Activated CD8-positive, alpha-beta T cell treated with anti-CD3 and anti-CD28 coated beads for 36 hours (primary cell): ENCODE results near the gene HDAC10. TPM values are rescaled to one million over a fixed set of nuclear protein-coding genes. Genes with fewer than 3 reads are reported as not detected.

ENCODE experiments used
- ATAC-seq: fragments of 200-7000 bp; cut with Tn5 transposase; one replicate; pipeline ENCODE4 v1.10.0; 2021; ENCODE audit warnings: mild to moderate bottlenecking, moderate library complexity
- CTCF ChIA-PET: fragments of 350-600 bp; sonication (Branson Sonifier 250); formaldehyde crosslinking; loops from one replicate; lab custom pipeline; 2021; ENCODE audit warnings: antibody characterized with exemption; lab: Charles Lee
- POLR2A ChIA-PET: fragments of 350-600 bp; sonication (Branson Sonifier 250); formaldehyde crosslinking; loops from one replicate; lab custom pipeline; 2021; ENCODE audit warnings: antibody characterized with exemption; lab: Charles Lee
- DNase-seq: peaks from one replicate; pipeline ENCODE4 v3.0.0-alpha.2; 2020
- H3K27ac Mint-ChIP-seq: one replicate; pipeline ENCODE4 v1.8.0; 2021; ENCODE audit warnings: mild to moderate bottlenecking, mixed read lengths
- H3K27me3 Mint-ChIP-seq: one replicate; pipeline ENCODE4 v1.8.0; 2021; ENCODE audit warnings: mixed read lengths
- H3K36me3 Mint-ChIP-seq: one replicate; pipeline ENCODE4 v1.8.0; 2021; ENCODE audit warnings: low read depth, mixed read lengths
- H3K4me1 Mint-ChIP-seq: one replicate; pipeline ENCODE4 v1.8.0; 2021; ENCODE audit warnings: low read depth, mixed read lengths
- H3K4me3 Mint-ChIP-seq: one replicate; pipeline ENCODE4 v1.8.0; 2021; ENCODE audit warnings: mild to moderate bottlenecking, moderate library complexity, mixed read lengths
- H3K9me3 Mint-ChIP-seq: one replicate; pipeline ENCODE4 v1.8.0; 2021; ENCODE audit warnings: mixed read lengths
- CTCF ChIP-seq: fragments of 200-600 bp; IDR thresholded peaks from one replicate; pipeline ENCODE4 v1.8.0; 2022; ENCODE audit warnings: antibody characterized with exemption, mild to moderate bottlenecking
- intact Hi-C: fragments of 100-400 bp; cut with micrococcal nuclease; formaldehyde crosslinking; loops from one replicate; pipeline ENCODE4 v1.10.0; 2022
- total RNA-seq, 2 experiments: library from RNA; stranded (reverse); gene quantifications; one replicate each; pipeline ENCODE4 v1.2.3, GENCODE V29; 2021

The HDAC10 gene
- total RNA-seq, 2 experiments from 2014 or later = 43.0 to 44.3 TPM

GRCh38 chr22:50245214-50246072 lies 5.6 kb downstream of the HDAC10 start:
- peaks cover 22% of the 10 kb centered on the region for H3K36me3 Mint-ChIP-seq
- POLR2A ChIA-PET = interaction anchor here (1.2 to 2.0 kb wide), 3 partner anchors 17 to 280 kb away, joined by 4 to 8 read pairs (median 6); partner anchors contain the start of gene SCO2

GRCh38 chr22:50244420-50245213 lies 6.4 kb downstream of the HDAC10 start, which contains the start of gene TUBGCP6:
Gene TUBGCP6 (minus strand): TSS chr22:50245023. CDS start chr22:50244459, 564 bp downstream.
- Mint-ChIP-seq H3K9me3 (no peaks in the 10 kb centered on the region), H3K36me3 (peaks cover 24% of the 10 kb centered on the region), H3K27ac (peak within 1 kb of the TSS; percentile 99), H3K4me1 (peaks cover 24% of the 10 kb centered on the region), H3K27me3 (no peaks in the 10 kb centered on the region), H3K4me3 (peak within 1 kb of the TSS; percentile 85)
- POLR2A ChIA-PET = interaction anchor here (0.6 to 1.7 kb wide), 11 partner anchors 18 to 294 kb away, joined by 3 to 9 read pairs (median 4); no protein-coding TSS in a partner anchor
- DNase-seq = peak; percentile 96
- CTCF ChIA-PET = interaction anchor here (0.8 to 2.6 kb wide), 9 partner anchors 11 to 376 kb away, joined by 3 to 9 read pairs (median 4); partner anchors contain the start of genes MLC1 and SCO2
- TF ChIP-seq CTCF = no peak
- intact Hi-C loops = no loop called here
- ATAC-seq = peak; percentile 82

More at GRCh38 chr22:50245214-50246072, 5.6 kb downstream of the HDAC10 start:
- peak overlapping the region; percentile 99 for H3K27ac Mint-ChIP-seq
- H3K9me3 Mint-ChIP-seq = no peaks in the 10 kb centered on the region
- peak overlapping the region; percentile 85 for H3K4me3 Mint-ChIP-seq
- ATAC-seq (no peak), DNase-seq (no peak)
- H3K27me3 Mint-ChIP-seq = no peaks in the 10 kb centered on the region
- peaks cover 31% of the 10 kb centered on the region for H3K4me1 Mint-ChIP-seq
- intact Hi-C loops = no loop called here
- CTCF ChIA-PET = interaction anchor here (1.5 kb wide), 1 partner anchor 82 kb away, joined by 4 read pairs; no protein-coding TSS in a partner anchor
- no peak for TF ChIP-seq CTCF

GRCh38 chr22:50243685-50244419 lies 7.2 kb downstream of the HDAC10 start:
- DNase-seq (no peak), ATAC-seq (no peak)
- Mint-ChIP-seq H3K36me3 (peaks cover 24% of the 10 kb centered on the region), H3K27ac (peak overlapping the region; percentile 99), H3K27me3 (no peaks in the 10 kb centered on the region), H3K4me1 (peaks cover 24% of the 10 kb centered on the region), H3K9me3 (no peaks in the 10 kb centered on the region), H3K4me3 (peak overlapping the region; percentile 85)
- no peak for TF ChIP-seq CTCF
- POLR2A ChIA-PET = interaction anchor here (0.6 to 1.7 kb wide), 11 partner anchors 19 to 294 kb away, joined by 3 to 9 read pairs (median 3); partner anchors contain the start of genes LMF2 and NCAPH2
- intact Hi-C loops = no loop called here
- CTCF ChIA-PET = interaction anchor here (0.8 to 3.4 kb wide), 10 partner anchors 12 to 377 kb away, joined by 3 to 18 read pairs (median 4); partner anchors contain the start of genes MLC1 and SCO2

GRCh38 chr22:50242406-50242949 lies 8.6 kb downstream of the HDAC10 start:
- H3K4me3 Mint-ChIP-seq = peak overlapping the region; percentile 85
- no peak for ATAC-seq
- no peak for DNase-seq
- peak overlapping the region; percentile 46 for H3K27ac Mint-ChIP-seq
- H3K36me3 Mint-ChIP-seq = peaks cover 24% of the 10 kb centered on the region
- no peaks in the 10 kb centered on the region for H3K27me3 Mint-ChIP-seq
- POLR2A ChIA-PET = interaction anchor here (0.5 to 0.7 kb wide), 2 partner anchors 155 to 231 kb away, joined by 3 to 4 read pairs; no protein-coding TSS in a partner anchor
- intact Hi-C loops = no loop called here
- TF ChIP-seq CTCF = no peak
- no peaks in the 10 kb centered on the region for H3K9me3 Mint-ChIP-seq
- CTCF ChIA-PET = interaction anchor here (0.9 to 3.4 kb wide), 12 partner anchors 9 to 378 kb away, joined by 3 to 18 read pairs (median 4); partner anchors contain the start of genes HDAC10, MAPK12 and SCO2
- peaks cover 20% of the 10 kb centered on the region for H3K4me1 Mint-ChIP-seq
